Esophagus squamous epithelium (tissue), 5 donors: ENCODE measurements around the gene LRRC32. TPM values are rescaled to one million over a fixed set of nuclear protein-coding genes. Genes with fewer than 3 reads are reported as not detected.

Experiments
- DNase-seq: peaks from one replicate; lab custom pipeline; 2025; lab: John Stamatoyannopoulos, UW
- H3K27ac ChIP-seq, 4 donors: fragments of 200-600 bp; sonication (generic); one replicate each; pipeline ENCODE4 v1.5.1; 2016 to 2019; ENCODE audit warnings: mild to moderate bottlenecking in 1 of 4
- H3K27me3 ChIP-seq, 4 donors: fragments of 200-600 bp; sonication (generic); 1 replicate in 3 of 4; 2 replicates in 1 of 4; pipeline versions ENCODE4 v1.5.1 to v1.6.0; 2017 to 2021; ENCODE audit warnings: antibody characterized with exemption in 1 of 4
- H3K36me3 ChIP-seq, 3 donors: fragments of 200-600 bp; sonication (generic); one replicate each; pipeline ENCODE4 v1.5.1; 2016 to 2019
- H3K4me1 ChIP-seq, 3 donors: fragments of 200-600 bp; sonication (generic); one replicate each; pipeline ENCODE4 v1.5.1; 2017 to 2019
- H3K4me3 ChIP-seq, 4 donors: fragments of 200-600 bp; sonication (generic); 1 replicate in 3 of 4; 2 replicates in 1 of 4; pipeline ENCODE4 v1.5.1; 2016 to 2019; ENCODE audit warnings: mild to moderate bottlenecking in 2 of 4, moderate library complexity in 1 of 4
- H3K9me3 ChIP-seq, 3 donors: fragments of 200-600 bp; sonication (generic); one replicate each; pipeline ENCODE4 v1.5.1; 2016 to 2019
- CTCF ChIP-seq, 6 experiments: fragments of 450-650 bp in 4 of 6; fragments of 200-600 bp in 2 of 6; sonication (generic) in 2 of 6; IDR thresholded peaks; one replicate each; pipeline ENCODE4 v1.5.1; 2016 to 2019; ENCODE audit warnings: antibody characterized with exemption in 6 of 6, mild to moderate bottlenecking in 4 of 6, moderate library complexity in 4 of 6
- POLR2A ChIP-seq, 4 donors: fragments of 450-650 bp; IDR thresholded peaks; one replicate each; pipeline ENCODE4 v1.6.1; 2017; ENCODE audit warnings: antibody characterized with exemption in 4 of 4, mild to moderate bottlenecking in 4 of 4, moderate library complexity in 3 of 4
- WGBS, 2 donors: methylation state at CpG; one replicate each; pipeline ENCODE4 v1.1.5; 2018; 5-methylcytosine and 5-hydroxymethylcytosine counted together
- intact Hi-C: fragments of 100-400 bp; cut with DNase I; formaldehyde crosslinking; loops from one replicate; pipeline ENCODE4 v1.15.0; 2022
- total RNA-seq, 4 donors: library from RNA; depleted of rRNA; stranded (reverse); fragments of >200 nt; gene quantifications; one replicate each; pipeline ENCODE4 v1.1.0, GENCODE V29; 2016
- donor health status: DM: yes; HTN: yes; CAD: no.

The LRRC32 gene
- total RNA-seq, 4 donors from 2014 or later, result 3.0 to 23.4 (median 8.5) TPM

GRCh38 chr11:76629853-76630599 lies 40.5 kb downstream of the LRRC32 start:
- no peak for DNase-seq
- Histone ChIP-seq H3K9me3 (peaks cover 0 to 7% (median 0%) of the 10 kb centered on the region in 3 donors), H3K27ac (peak overlapping the region; percentile 38 to 89 (median 74)), H3K4me3 (no peak overlapping the region), H3K36me3 (no peaks in the 10 kb centered on the region), H3K27me3 (no peaks in the 10 kb centered on the region), H3K4me1 (peaks cover 5 to 30% (median 20%) of the 10 kb centered on the region in 3 donors)
- whole genome bisulfite sequencing, 2 donors, result 34 to 36% methylated on average over 10 to 11 of the region's 11 CpGs
- TF ChIP-seq POLR2A (IDR thresholded peaks at IDR 0.05) (peak in 1 of 4 donors; percentile 30), CTCF (IDR thresholded peaks at IDR 0.05) (peak in 1 of 6 experiments; percentile 6)
- intact Hi-C loops, result no loop called here

GRCh38 chr11:76629116-76629852 lies 41.3 kb downstream of the LRRC32 start:
- H3K4me1 ChIP-seq, result peaks cover 5 to 30% (median 17%) of the 10 kb centered on the region in 3 donors
- WGBS, 2 donors, result 60 to 65% methylated on average over 1 to 4 of the region's 10 CpGs
- DNase-seq, result no peak
- TF ChIP-seq POLR2A (IDR thresholded peaks at IDR 0.05), result peak in 1 of 4 donors; percentile 19
- no peak for TF ChIP-seq CTCF (IDR thresholded peaks at IDR 0.05)
- H3K27ac ChIP-seq, result peak overlapping the region; percentile 38 to 89 (median 74)
- intact Hi-C loops, result no loop called here
- no peaks in the 10 kb centered on the region for H3K27me3 ChIP-seq
- H3K36me3 ChIP-seq, result no peaks in the 10 kb centered on the region
- peaks cover 0 to 7% (median 0%) of the 10 kb centered on the region in 3 donors for H3K9me3 ChIP-seq
- no peak overlapping the region for H3K4me3 ChIP-seq

- H3K27me3 ChIP-seq, result no peaks in the 10 kb centered on the region
- no peak for DNase-seq
- no peaks in the 10 kb centered on the region for H3K36me3 ChIP-seq
- WGBS, 2 donors, result 82 to 92% methylated on average over 8 of the region's 8 CpGs
- no peak overlapping the region for H3K4me3 ChIP-seq
- intact Hi-C loops, result no loop called here
- peaks cover 5 to 36% (median 17%) of the 10 kb centered on the region in 3 donors for H3K4me1 ChIP-seq
- TF ChIP-seq POLR2A (IDR thresholded peaks at IDR 0.05) (no peak), CTCF (IDR thresholded peaks at IDR 0.05) (no peak)
- peak overlapping the region in 3 of 4 donors; percentile 70 to 89 (median 78) for H3K27ac ChIP-seq
- H3K9me3 ChIP-seq, result peaks cover 0 to 7% (median 0%) of the 10 kb centered on the region in 3 donors
These were observed 42.1 kb downstream of the LRRC32 start for GRCh38 chr11:76628408-76628947.

GRCh38 chr11:76627606-76628005 lies 42.9 kb downstream of the LRRC32 start:
- WGBS, 2 donors, result 72 to 73% methylated on average over 6 to 7 of the region's 7 CpGs
- peaks cover 5 to 44% (median 17%) of the 10 kb centered on the region in 3 donors for H3K4me1 ChIP-seq
- no peaks in the 10 kb centered on the region for H3K27me3 ChIP-seq
- no peak overlapping the region for H3K27ac ChIP-seq
- peaks cover 0 to 7% (median 0%) of the 10 kb centered on the region in 3 donors for H3K9me3 ChIP-seq
- no peak overlapping the region for H3K4me3 ChIP-seq
- intact Hi-C loops, result no loop called here
- no peaks in the 10 kb centered on the region for H3K36me3 ChIP-seq
- DNase-seq, result no peak
- no peak for TF ChIP-seq CTCF (IDR thresholded peaks at IDR 0.05)
- TF ChIP-seq POLR2A (IDR thresholded peaks at IDR 0.05), result no peak
